Renal cortex interstitium (tissue), 15 donors: Measurements from ENCODE around the gene ELAPOR1. TPM values are rescaled to one million over a fixed set of nuclear protein-coding genes. Genes with fewer than 3 reads are reported as not detected.
A peak's percentile ranks its signal among the peaks of the same experiment; 100 is the strongest.

Source experiments
- DNase-seq, 11 donors: peaks; one replicate each; pipeline ENCODE4 v3.0.0-alpha.2; 2013; ENCODE audit warnings: low read depth in 9 of 11, low spot score in 4 of 11; ENCODE audit errors: extremely low read depth in 1 of 11
- long read RNA-seq, 16 experiments: transcript quantifications; one replicate each; lab custom pipeline, GENCODE V29; 2026
- polyA plus RNA-seq, 3 donors: library from polyadenylated mRNA; unstranded; fragments of 120-200 nt; gene quantifications; one replicate each; pipeline ENCODE4 v1.2.1, GENCODE V29; 2013; ENCODE audit not compliant: insufficient read length in 3 of 3

Gene ELAPOR1
- 1 to 10 TPM; 1.4 to 1.9 (median 1.5) TPM for polyA plus RNA-seq
- long read RNA-seq, donor 1, result 0 reads
- long read RNA-seq, donor 2, result 0 reads
- long read RNA-seq, donor 3, result 0 reads
- long read RNA-seq, donor 4, result 0 reads
- long read RNA-seq, donor 5, result 0 reads
- long read RNA-seq, donor 6, result 0 reads
- long read RNA-seq, donor 7, result 0 reads
- long read RNA-seq, donor 8, result 0 reads
- long read RNA-seq, donor 9, result 0 reads
- long read RNA-seq, donor 10, result 0 reads
- long read RNA-seq, donor 11, result 0 reads
- long read RNA-seq, donor 12, result 0 reads
- long read RNA-seq, donor 13, result 0 reads
- long read RNA-seq, donor 14, result 0 reads
- long read RNA-seq, donor 15, result 0 reads
- long read RNA-seq, donor 16, result 0 reads

GRCh38 chr1:109113590-109114341 lies at the start of gene ELAPOR1:
TSS of gene ELAPOR1 (plus strand) at chr1:109114115. CDS start at chr1:109114184, 69 bp downstream.
- peak in 1 of 11 donors; percentile 52 for DNase-seq

GRCh38 chr1:109065137-109065536 lies 48.8 kb upstream of the ELAPOR1 start:
- DNase-seq, result no peak

DNA sequence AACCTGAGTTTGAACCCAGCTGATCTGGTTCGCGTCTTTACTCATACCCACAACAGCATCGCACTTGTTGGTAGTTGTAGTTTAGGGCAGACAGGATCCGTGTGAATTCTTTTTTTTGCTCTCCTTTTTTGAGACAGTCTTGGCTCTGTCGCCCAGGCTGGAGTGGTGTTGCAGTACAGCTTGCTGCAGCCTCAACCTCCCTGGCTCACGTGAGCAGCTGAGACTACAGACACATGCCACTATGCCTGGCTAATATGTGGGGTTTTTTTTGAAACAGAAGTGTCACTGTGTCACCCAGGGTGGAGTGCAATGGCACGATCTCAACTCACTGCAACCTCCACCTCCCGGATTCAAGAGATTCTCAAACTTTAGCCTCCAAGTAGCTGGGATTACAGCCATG lies 46.0 kb upstream of the ELAPOR1 start:
- no peak for DNase-seq

DNA sequence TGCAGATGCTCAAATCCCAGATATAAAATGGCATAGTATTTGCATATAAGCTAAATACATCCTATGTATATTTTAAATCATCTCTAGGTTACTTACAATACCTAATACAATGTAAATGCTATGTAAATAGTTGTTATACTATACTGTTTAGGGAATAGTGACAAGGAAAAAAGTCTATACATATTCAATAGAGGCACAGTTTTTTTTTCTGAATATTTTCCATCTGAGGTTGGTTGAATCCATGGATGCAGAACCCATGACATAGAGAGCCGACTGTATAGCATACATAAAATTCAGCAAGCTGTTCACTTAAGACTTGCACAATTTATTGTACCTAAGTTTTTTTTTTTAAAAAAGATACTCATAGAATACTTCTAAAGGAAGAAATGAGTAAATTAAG lies 44.6 kb upstream of the ELAPOR1 start:
- no peak for DNase-seq

- peak; percentile 83 to 96 (median 92) for DNase-seq
These were observed 38.1 kb upstream of the ELAPOR1 start, which contains the start of gene TAF13 for GRCh38 chr1:109075531-109076490. TSS of gene TAF13 (minus strand) at chr1:109076003. CDS start at chr1:109075947, 56 bp downstream.

DNA sequence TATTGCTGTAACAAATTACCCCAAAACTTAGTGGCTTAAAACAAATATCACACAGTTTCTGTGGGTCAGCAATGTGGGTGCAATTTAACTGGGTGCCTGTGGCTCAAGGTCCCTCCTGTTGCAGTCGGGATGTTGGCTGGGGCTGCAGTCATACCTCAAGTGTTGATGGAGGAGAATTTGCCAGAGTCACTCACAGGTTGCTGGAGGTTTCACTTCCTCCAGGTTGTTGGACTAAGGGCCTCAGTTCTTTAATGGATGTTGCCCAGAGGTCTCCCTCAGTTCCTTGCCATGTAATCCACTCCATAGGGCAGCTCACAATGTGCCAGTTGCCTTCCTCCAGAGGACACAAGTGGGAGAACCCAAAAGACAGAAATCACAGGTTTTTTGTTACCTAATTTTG lies 35.6 kb upstream of the ELAPOR1 start:
- no peak for DNase-seq

GRCh38 chr1:109079240-109079622 lies 34.7 kb upstream of the ELAPOR1 start:
- DNase-seq, result no peak

DNA sequence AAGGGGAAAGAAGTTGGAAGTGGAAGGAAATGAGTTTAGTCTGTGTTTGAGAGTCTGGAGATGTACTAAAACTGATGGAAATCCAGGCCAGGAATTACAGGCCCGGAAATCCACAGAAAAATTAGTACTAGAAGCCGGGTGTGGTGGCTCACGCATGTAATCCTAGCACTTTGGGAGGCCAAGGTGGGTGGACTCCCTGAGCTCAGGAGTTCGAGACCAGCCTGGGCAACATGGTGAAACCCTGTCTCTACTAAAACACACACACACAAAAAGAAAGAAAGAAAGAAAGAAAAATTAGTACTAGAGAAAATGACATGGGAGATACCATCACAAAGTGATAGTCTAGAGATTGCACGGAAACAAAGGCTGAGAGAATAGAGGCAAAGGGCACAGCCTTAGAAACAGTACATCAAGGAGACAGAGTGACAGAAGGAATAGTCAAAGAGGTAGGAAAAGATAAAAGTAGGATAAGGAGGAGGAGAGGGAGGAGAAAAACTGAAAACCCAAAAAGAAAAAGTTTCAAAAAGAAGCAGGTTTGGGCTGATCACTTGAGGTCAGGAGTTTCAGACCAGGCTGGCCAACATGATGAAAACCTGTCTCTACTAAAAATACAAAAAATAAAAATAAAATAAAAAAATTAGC lies 33.4 kb upstream of the ELAPOR1 start:
- no peak for DNase-seq

DNA sequence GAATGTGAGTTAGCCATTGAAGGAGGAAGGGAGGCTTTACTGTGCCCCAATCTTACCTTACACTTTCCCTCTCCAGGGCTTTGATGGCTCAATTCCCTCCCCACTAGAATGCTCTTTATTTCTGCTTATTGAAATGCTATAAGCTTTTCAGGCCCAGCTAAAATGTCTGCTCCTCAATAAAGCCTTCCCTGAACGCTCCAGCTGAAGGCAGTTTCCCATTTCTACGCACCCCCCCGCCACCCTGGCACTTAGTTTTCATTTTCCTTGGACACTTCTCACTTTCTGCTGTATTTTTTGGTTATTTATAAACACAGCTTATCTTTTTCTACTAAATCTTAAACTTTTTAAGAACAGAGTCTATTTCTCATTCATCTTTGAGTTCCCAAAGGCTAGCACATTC lies 30.4 kb upstream of the ELAPOR1 start:
- DNase-seq, result no peak

- no peak for DNase-seq
These were observed 30.0 kb upstream of the ELAPOR1 start for GRCh38 chr1:109083923-109084322.

GRCh38 chr1:109084563-109085517 lies 29.1 kb upstream of the ELAPOR1 start:
- DNase-seq, result no peak

- DNase-seq, result peak in 1 of 11 donors; percentile 36
These were observed 24.5 kb upstream of the ELAPOR1 start for GRCh38 chr1:109089242-109090015.

GRCh38 chr1:109090196-109091077 lies 23.5 kb upstream of the ELAPOR1 start, which contains the start of gene TMEM167B:
TSS of gene TMEM167B (plus strand) at chr1:109090764. CDS start at chr1:109090873, 109 bp downstream.
- DNase-seq, result peak; percentile 79 to 94 (median 89)

- DNase-seq, result no peak
These were observed 22.7 kb upstream of the ELAPOR1 start for GRCh38 chr1:109091078-109091838.

- no peak for DNase-seq
These were observed 22.1 kb upstream of the ELAPOR1 start for GRCh38 chr1:109091839-109092193.
